ENCODE data around the gene ABI2.
"Not testable (repeated sequence)": the region's sequence is repeated elsewhere in the genome, so short reads cannot be mapped to it uniquely, and the experiment has no call there.

GRCh38 chr2:203372706-203373105 is 44.5 kb downstream of the ABI2 start:
- not testable (repeated sequence) for TF ChIP-seq EZH2 (IDR thresholded peaks at IDR 0.05); POLR2AphosphoS5 (IDR thresholded peaks at IDR 0.05; ENCODE audit: low read depth, low read length); RAD21 (IDR thresholded peaks at IDR 0.05; ENCODE audit: low read depth); CTCF (IDR thresholded peaks at IDR 0.05 in 2 of 3, conservative IDR thresholded peaks at IDR 0.05 in 1 of 3; ENCODE audit: borderline replicate concordance in 1 of 3, insufficient read depth in 1 of 3, low read depth in 2 of 3, low read length in 2 of 3); MAX (IDR thresholded peaks at IDR 0.05); CEBPB (IDR thresholded peaks at IDR 0.05; ENCODE audit: low read depth); REST (IDR thresholded peaks at IDR 0.05; ENCODE audit: low read depth); YY1 (IDR thresholded peaks at IDR 0.05; ENCODE audit: extremely low read depth, insufficient replicate concordance, low read depth, low read length); POLR2A (IDR thresholded peaks at IDR 0.05; ENCODE audit: borderline replicate concordance, extremely low read depth, insufficient read depth, insufficient read length); SP1 (IDR thresholded peaks at IDR 0.05; ENCODE audit: low read depth); JUND (IDR thresholded peaks at IDR 0.05); ZNF274 (IDR thresholded peaks at IDR 0.05; ENCODE audit: low read depth, low read length); ATF3 (IDR thresholded peaks at IDR 0.05); TCF7L2 (IDR thresholded peaks at IDR 0.05; ENCODE audit: borderline replicate concordance, extremely low read depth, insufficient read depth, insufficient read length)

All from HCT116 (cell line).